GM12878 (cell line): Measurements from ENCODE around the gene KDELR1.
A peak's percentile ranks its signal among the peaks of the same experiment; 100 is the strongest.

ENCODE experiments used
- CREB1 ChIP-seq: IDR thresholded peaks from 2 replicates; pipeline ENCODE4 v1.6.1; 2012; ENCODE audit warnings: low read depth, mild to moderate bottlenecking, inconsistent platforms
- MYC ChIP-seq: IDR thresholded peaks from 2 replicates; pipeline ENCODE4 v1.6.1; 2011; ENCODE audit warnings: mild to moderate bottlenecking, low read length, moderate library complexity, inconsistent platforms; ENCODE audit not compliant: insufficient read depth, insufficient replicate concordance, insufficient read length, severe bottlenecking
- RCOR1 ChIP-seq: conservative IDR thresholded peaks from 2 replicates; pipeline ENCODE4 v1.6.1; 2012; ENCODE audit warnings: low read depth, low read length, improper control_type of control experiment
- ZNF687 ChIP-seq: fragments of 450-650 bp; IDR thresholded peaks from 2 replicates; pipeline ENCODE4 v1.6.1; 2017; ENCODE audit warnings: mild to moderate bottlenecking, moderate library complexity

DNA sequence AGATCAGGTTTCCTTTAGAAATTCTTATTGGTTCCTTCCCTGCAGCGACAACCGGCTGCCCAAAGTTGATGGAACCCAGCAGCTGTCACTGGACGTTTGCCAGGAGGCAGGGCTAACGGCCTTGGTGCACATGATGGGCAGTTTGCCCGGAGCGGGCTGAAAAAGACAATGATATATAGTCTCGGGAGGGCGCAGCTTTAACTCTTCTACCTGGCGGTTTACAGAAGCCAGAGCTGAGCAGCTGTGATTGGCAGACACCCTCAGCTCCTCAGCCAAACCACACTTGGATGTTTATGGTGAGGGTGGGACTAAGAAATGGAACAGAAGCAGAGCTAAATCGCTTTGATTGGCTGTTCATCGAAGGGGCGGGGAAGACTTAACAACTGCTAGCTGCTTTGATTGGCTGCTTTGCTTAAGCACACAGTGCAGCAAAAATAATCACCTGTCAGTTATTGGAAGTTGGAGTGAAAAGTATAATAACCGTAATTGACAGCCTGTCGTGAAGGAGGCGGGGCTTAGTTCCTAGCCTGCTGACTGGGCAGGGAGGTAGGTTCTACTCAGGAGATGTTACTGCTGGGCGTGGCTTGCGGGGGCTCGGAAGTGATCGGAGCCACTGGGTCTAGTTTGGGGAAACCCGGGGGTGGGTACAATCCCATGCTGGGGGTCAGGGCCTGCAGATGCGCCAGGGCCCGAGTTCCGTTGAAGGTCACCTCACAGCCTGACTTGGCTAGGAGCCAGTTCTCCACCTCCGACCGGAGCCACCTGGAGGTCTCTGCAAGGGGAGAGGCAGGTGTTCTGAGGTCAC, 58.5 kb downstream of the KDELR1 start:
- TF ChIP-seq CREB1 = peak; percentile 76
- TF ChIP-seq MYC = no peak
- TF ChIP-seq ZNF687 = peak; percentile 31; the same call in 1 of the 2 replicates
- TF ChIP-seq RCOR1 = no peak
